K562 (cell line): ENCODE data around the gene ATG10. TPM values are rescaled to one million over a fixed set of nuclear protein-coding genes. Genes with fewer than 3 reads are reported as not detected.
A peak's percentile ranks its signal among the peaks of the same experiment; 100 is the strongest.

Experiments
- ATF4 ChIP-seq: fragments of 450-650 bp; formaldehyde crosslinking; IDR thresholded peaks from 2 replicates; pipeline ENCODE4 v1.4.0; 2022; ENCODE audit warnings: mild to moderate bottlenecking, moderate library complexity
- CBFA2T2 ChIP-seq: fragments of 450-650 bp; conservative IDR thresholded peaks from 2 replicates; pipeline ENCODE4 v1.6.1; 2017; ENCODE audit warnings: mild to moderate bottlenecking
- CBFA2T3 ChIP-seq: fragments of 450-650 bp; IDR thresholded peaks from 2 replicates; pipeline ENCODE4 v1.6.1; 2017
- CC2D1A ChIP-seq: fragments of 450-650 bp; IDR thresholded peaks from 2 replicates; pipeline ENCODE4 v1.6.1; 2017; ENCODE audit warnings: mild to moderate bottlenecking
- E4F1 ChIP-seq: fragments of 250-450 bp; sonication (Bioruptor Pico); IDR thresholded peaks from 2 replicates; pipeline ENCODE4 v1.5.0; 2021; ENCODE audit warnings: mild to moderate bottlenecking, borderline replicate concordance
- EHMT2 ChIP-seq: fragments of 450-650 bp; IDR thresholded peaks from 2 replicates; pipeline ENCODE4 v1.6.1; 2018; ENCODE audit warnings: antibody characterized with exemption
- FOXM1 ChIP-seq, 2 experiments: fragments of 450-650 bp in 1 of 2; sonication (generic) in 1 of 2; formaldehyde crosslinking in 1 of 2; IDR thresholded peaks; 2 replicates each; pipeline versions ENCODE4 v1.6.1 to v1.9.0; 2017 to 2022; ENCODE audit warnings: low read depth in 2 of 2, mild to moderate bottlenecking in 2 of 2, missing genetic modification reagents in 1 of 2, moderate library complexity in 1 of 2
- GATA2 ChIP-seq: sonication (generic); formaldehyde crosslinking; IDR thresholded peaks from 2 replicates; pipeline ENCODE4 v1.4.0; 2020; ENCODE audit warnings: mild to moderate bottlenecking, missing genetic modification reagents
- JUND ChIP-seq, 2 experiments: IDR thresholded peaks; 2 replicates in 1 of 2; 3 replicates in 1 of 2; pipeline ENCODE4 v1.6.1; 2011; ENCODE audit warnings: borderline replicate concordance in 2 of 2, low read depth in 2 of 2, low read length in 2 of 2, improper control_type of control experiment in 1 of 2, missing biosample characterization in 1 of 2, missing genetic modification characterization in 1 of 2, missing genetic modification reagents in 1 of 2
- KDM1A ChIP-seq, 2 experiments: fragments of 450-650 bp; IDR thresholded peaks; 2 replicates each; pipeline ENCODE4 v1.6.1; 2016; ENCODE audit warnings: mild to moderate bottlenecking in 2 of 2
- MIER1 ChIP-seq: fragments of 450-650 bp; IDR thresholded peaks from 2 replicates; pipeline ENCODE4 v1.6.1; 2016; ENCODE audit warnings: antibody characterized with exemption, mild to moderate bottlenecking, low read depth
- RBM15 ChIP-seq: fragments of 200-400 bp; formaldehyde crosslinking; IDR thresholded peaks from 2 replicates; pipeline ENCODE4 v1.6.1; 2018; ENCODE audit warnings: mild to moderate bottlenecking, low read length, moderate library complexity; ENCODE audit not compliant: insufficient read depth
- SOX6 ChIP-seq: fragments of 450-650 bp; IDR thresholded peaks from 2 replicates; pipeline ENCODE4 v1.6.1; 2014; ENCODE audit warnings: mild to moderate bottlenecking
- TEAD4 ChIP-seq, 2 experiments: sonication (generic) in 1 of 2; formaldehyde crosslinking in 1 of 2; IDR thresholded peaks; 2 replicates each; pipeline versions ENCODE4 v1.6.1 to v1.8.0; 2012 to 2022; ENCODE audit warnings: borderline replicate concordance in 1 of 2, inconsistent platforms in 1 of 2, low read length in 1 of 2, mild to moderate bottlenecking in 1 of 2, missing genetic modification reagents in 1 of 2
- ZBTB2 ChIP-seq: fragments of 450-650 bp; IDR thresholded peaks from 2 replicates; pipeline ENCODE4 v1.6.1; 2016; ENCODE audit warnings: antibody characterized with exemption
- ZNF592 ChIP-seq: fragments of 450-650 bp; IDR thresholded peaks from 2 replicates; pipeline ENCODE4 v1.6.1; 2017; ENCODE audit warnings: antibody characterized with exemption, mild to moderate bottlenecking
- polyA plus RNA-seq, 8 experiments: library from polyadenylated mRNA; depleted of rRNA in 4 of 8; stranded (reverse) in 5 of 8; unstranded in 3 of 8; fragments of >200 nt; fragmentation: Nextera tagmentation in 2 of 8; fragmentation: Illumina TruSeq in 1 of 8; extraction: Ambion mirVana in 2 of 8; extraction: Trizol in 1 of 8; gene quantifications; 2 replicates each; pipeline versions ENCODE4 v1.2.1 to v1.2.3, GENCODE V29; 2011 to 2014; ENCODE audit warnings: inconsistent platforms in 1 of 8, missing spikeins in 1 of 8
- total RNA-seq, 7 experiments: library from RNA; depleted of rRNA in 6 of 7; stranded (reverse); fragments of >200 nt in 6 of 7; fragmentation: Illumina TruSeq in 2 of 7; extraction: Trizol in 2 of 7; gene quantifications; 2 replicates each; pipeline versions ENCODE4 v1.2.1 to v1.2.3, GENCODE V29; 2011 to 2021; ENCODE audit warnings: low replicate concordance in 1 of 7

The ATG10 gene
- total and polyA plus RNA-seq, 9 of the 15 experiments (the other 6 are each of a cell fraction or from before 2014, with no cell fraction given), result 7.0 to 18.8 (median 14.6) TPM

GRCh38 chr5:82285206-82285605, 313.4 kb downstream of the ATG10 start (continued):
- TF ChIP-seq ZNF592 (0 out of 2 replicates have a peak, but pooled peaks have one; percentile 47), CBFA2T2 (peak; percentile 77), CBFA2T3 (peak; percentile 90), RBM15 (no peak), MIER1 (no peak), ATF4 (CRISPR knock-in tag) (no peak), SOX6 (peak; percentile 29; the same call in 1 of the 2 replicates), KDM1A (IDR thresholded peaks at IDR 0.05) (peak in 1 of 2 experiments; percentile 33; a peak in 1 of 4 replicates), EHMT2 (0 out of 2 replicates have a peak, but pooled peaks have one; percentile 17), E4F1 (CRISPR knock-in tag) (no peak), CC2D1A (peak; percentile 49; the same call in 1 of the 2 replicates), FOXM1 (IDR thresholded peaks at IDR 0.05; ENCODE audit: low read depth) (peak; percentile 73; the same call in 1 of the 2 replicates), FOXM1 (CRISPR knock-in tag; IDR thresholded peaks at IDR 0.05; ENCODE audit: low read depth) (no peak), JUND (IDR thresholded peaks at IDR 0.05; ENCODE audit: borderline replicate concordance, low read depth, low read length) (peak; percentile 8; the same call in 1 of the 2 replicates), JUND (tag; IDR thresholded peaks at IDR 0.05; ENCODE audit: borderline replicate concordance, low read depth, low read length) (no peak), GATA2 (CRISPR knock-in tag) (peak; percentile 45), ZBTB2 (peak; percentile 74; the same call in 1 of the 2 replicates), TEAD4 (IDR thresholded peaks at IDR 0.05; ENCODE audit: low read length) (peak; percentile 81), TEAD4 (CRISPR knock-in tag; IDR thresholded peaks at IDR 0.05; ENCODE audit: borderline replicate concordance) (no peak)
